Upper lobe of right lung (tissue), 1 donor: ENCODE data around the gene NFIC. TPM values are rescaled to one million over a fixed set of nuclear protein-coding genes. Genes with fewer than 3 reads are reported as not detected.

Source experiments
- ATAC-seq: fragments of 200-7000 bp; cut with Tn5 transposase; one replicate; pipeline ENCODE4 v1.9.1; 2020; ENCODE audit warnings: mild to moderate bottlenecking, moderate library complexity
- DNase-seq: peaks from one replicate; pipeline ENCODE4 v3.0.0-alpha.2; 2020
- H3K27ac ChIP-seq: fragments of 200-600 bp; one replicate; pipeline ENCODE4 v1.8.0; 2022
- H3K27me3 ChIP-seq: fragments of 200-600 bp; one replicate; pipeline ENCODE4 v1.8.0; 2022; ENCODE audit warnings: mild to moderate bottlenecking
- H3K36me3 ChIP-seq: fragments of 200-600 bp; one replicate; pipeline ENCODE4 v1.8.0; 2022
- H3K4me1 ChIP-seq: fragments of 200-600 bp; one replicate; pipeline ENCODE4 v1.8.0; 2022
- H3K4me3 ChIP-seq: fragments of 200-600 bp; one replicate; pipeline ENCODE4 v1.8.0; 2022; ENCODE audit warnings: mild to moderate bottlenecking
- H3K9me3 ChIP-seq: fragments of 200-600 bp; one replicate; pipeline ENCODE4 v1.8.0; 2022
- intact Hi-C: fragments of 100-400 bp; cut with DNase I; formaldehyde crosslinking; loops from one replicate; pipeline ENCODE4 v1.11.0; 2022
- total RNA-seq: library from RNA; stranded (reverse); fragmentation: NEBNext Ultra II Directional; extraction: Animal tissue kit (Norgen Biotek cat#: 25700); gene quantifications from one replicate; pipeline ENCODE4 v1.2.1, GENCODE V29; 2021
- TF ChIP-seq, protein P1 (sequence below): fragments of 200-600 bp; IDR thresholded peaks from one replicate; pipeline ENCODE4 v1.8.0; 2022; ENCODE audit warnings: antibody characterized with exemption
- donor health status: DM: no; HTN: yes; CAD: no; lungs with severe emphysema.

NFIC gene
- total RNA-seq, 1 donor from 2014 or later, result 150 TPM

DNA sequence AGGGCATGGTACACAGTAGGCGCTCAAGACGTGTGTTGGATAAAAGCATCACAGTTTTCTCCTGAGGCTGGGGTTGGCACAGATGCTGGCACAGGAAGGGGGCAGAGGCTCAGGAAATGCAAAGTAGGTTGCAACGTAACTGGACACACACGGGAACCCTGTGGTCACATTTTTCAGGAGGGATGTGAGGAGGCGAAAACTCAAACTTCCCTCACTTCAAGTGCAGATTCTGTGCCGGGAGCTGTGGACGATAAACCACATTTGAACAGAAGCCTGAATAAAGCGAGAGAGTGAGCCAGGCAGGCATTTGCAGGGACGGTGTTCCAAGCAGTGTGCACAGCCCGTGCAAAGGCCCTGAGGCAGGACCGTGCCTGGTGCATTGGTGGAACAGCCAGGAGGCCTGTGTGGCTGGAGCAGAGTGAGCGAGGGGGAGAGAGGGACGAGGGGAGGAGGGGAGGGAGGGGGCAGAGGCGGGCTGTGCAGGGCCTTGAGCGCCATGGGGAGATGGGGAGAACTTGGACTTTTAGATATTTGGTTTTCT lies 40.3 kb downstream of the NFIC start:
- no peaks in the 10 kb centered on the region for H3K9me3 ChIP-seq
- intact Hi-C loops, result no loop called here
- H3K4me1 ChIP-seq, result peaks cover 21% of the 10 kb centered on the region
- H3K27ac ChIP-seq, result no peak overlapping the region
- no peak for DNase-seq
- no peak for ATAC-seq
- H3K36me3 ChIP-seq, result no peaks in the 10 kb centered on the region
- TF ChIP-seq, protein P1, sequence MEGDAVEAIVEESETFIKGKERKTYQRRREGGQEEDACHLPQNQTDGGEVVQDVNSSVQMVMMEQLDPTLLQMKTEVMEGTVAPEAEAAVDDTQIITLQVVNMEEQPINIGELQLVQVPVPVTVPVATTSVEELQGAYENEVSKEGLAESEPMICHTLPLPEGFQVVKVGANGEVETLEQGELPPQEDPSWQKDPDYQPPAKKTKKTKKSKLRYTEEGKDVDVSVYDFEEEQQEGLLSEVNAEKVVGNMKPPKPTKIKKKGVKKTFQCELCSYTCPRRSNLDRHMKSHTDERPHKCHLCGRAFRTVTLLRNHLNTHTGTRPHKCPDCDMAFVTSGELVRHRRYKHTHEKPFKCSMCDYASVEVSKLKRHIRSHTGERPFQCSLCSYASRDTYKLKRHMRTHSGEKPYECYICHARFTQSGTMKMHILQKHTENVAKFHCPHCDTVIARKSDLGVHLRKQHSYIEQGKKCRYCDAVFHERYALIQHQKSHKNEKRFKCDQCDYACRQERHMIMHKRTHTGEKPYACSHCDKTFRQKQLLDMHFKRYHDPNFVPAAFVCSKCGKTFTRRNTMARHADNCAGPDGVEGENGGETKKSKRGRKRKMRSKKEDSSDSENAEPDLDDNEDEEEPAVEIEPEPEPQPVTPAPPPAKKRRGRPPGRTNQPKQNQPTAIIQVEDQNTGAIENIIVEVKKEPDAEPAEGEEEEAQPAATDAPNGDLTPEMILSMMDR, result no peak
- no peaks in the 10 kb centered on the region for H3K27me3 ChIP-seq
- H3K4me3 ChIP-seq, result no peak overlapping the region

DNA sequence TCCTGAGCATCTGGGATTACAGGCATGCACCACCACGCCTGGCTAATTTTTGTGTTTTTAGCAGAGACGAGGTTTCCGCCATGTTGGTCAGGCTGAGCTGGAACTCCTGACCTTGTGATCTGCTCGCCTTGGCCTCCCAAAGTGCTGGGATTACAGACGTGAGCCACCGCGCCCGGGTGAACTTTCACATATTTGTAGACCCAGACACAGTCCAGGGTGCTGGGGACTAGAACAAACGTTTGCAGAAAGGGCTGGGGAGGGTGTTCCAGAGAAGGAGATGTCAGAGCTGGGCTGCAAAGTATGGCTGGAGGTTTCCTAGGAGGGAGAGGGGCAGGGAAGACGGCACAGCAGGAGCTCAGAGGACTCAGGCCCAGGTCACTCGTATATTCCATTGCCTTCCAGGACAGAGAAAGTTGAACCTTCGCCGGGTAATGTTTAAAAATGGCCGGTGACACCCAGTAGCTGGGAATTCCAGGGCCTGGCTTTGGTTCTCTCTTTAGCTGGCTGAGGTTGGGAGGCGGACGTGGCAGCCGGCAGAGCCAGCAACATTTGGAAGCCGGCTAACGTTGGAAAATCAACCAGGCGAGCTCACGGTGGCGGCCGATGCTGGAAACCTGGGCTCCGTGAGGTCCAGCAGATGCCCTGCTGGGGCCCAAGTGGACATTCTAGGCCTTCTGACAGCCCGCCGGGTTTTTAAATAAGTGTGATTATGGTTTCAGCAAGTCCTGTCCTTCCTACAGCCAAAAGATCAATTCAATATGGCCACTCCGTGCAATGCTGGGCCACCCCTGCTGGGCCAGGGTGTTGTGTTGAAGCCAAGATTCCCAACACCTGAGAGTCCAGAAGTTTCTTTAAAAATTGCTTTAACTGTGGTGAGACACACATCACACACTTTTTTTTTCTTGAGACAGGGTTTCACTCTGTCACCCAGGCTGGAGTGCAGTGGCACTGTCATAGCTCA lies 41.5 kb downstream of the NFIC start:
- no peaks in the 10 kb centered on the region for H3K36me3 ChIP-seq
- no peak overlapping the region for H3K4me3 ChIP-seq
- DNase-seq (no peak), ATAC-seq (no peak)
- H3K27ac ChIP-seq, result peak overlapping the region; percentile 66
- intact Hi-C loops, result no loop called here
- no peaks in the 10 kb centered on the region for H3K9me3 ChIP-seq
- TF ChIP-seq, protein P1, result no peak
- H3K27me3 ChIP-seq, result no peaks in the 10 kb centered on the region
- peaks cover 20% of the 10 kb centered on the region for H3K4me1 ChIP-seq

DNA sequence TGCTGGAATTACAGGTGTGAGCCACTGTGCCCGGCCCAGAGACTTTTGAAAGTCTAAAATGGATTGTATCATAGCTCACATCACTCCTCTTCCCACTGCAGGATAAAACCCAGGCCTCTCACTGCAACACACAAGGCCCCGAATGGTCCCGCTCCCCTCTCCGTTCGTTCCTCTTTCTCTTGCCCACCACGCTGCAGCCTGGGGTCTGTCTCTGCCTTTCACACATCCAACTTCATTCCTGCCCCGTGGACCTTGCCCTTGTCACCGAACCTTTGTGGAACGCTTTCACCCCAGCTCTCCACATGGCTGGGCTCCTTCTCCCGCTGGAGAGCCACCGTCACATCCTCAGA lies 42.6 kb downstream of the NFIC start:
- intact Hi-C loops, result no loop called here
- Histone ChIP-seq H3K4me1 (peaks cover 11% of the 10 kb centered on the region), H3K9me3 (no peaks in the 10 kb centered on the region), H3K27me3 (no peaks in the 10 kb centered on the region), H3K36me3 (no peaks in the 10 kb centered on the region), H3K27ac (peak overlapping the region; percentile 66), H3K4me3 (no peak overlapping the region)
- TF ChIP-seq, protein P1, result no peak
- ATAC-seq (no peak), DNase-seq (no peak)

DNA sequence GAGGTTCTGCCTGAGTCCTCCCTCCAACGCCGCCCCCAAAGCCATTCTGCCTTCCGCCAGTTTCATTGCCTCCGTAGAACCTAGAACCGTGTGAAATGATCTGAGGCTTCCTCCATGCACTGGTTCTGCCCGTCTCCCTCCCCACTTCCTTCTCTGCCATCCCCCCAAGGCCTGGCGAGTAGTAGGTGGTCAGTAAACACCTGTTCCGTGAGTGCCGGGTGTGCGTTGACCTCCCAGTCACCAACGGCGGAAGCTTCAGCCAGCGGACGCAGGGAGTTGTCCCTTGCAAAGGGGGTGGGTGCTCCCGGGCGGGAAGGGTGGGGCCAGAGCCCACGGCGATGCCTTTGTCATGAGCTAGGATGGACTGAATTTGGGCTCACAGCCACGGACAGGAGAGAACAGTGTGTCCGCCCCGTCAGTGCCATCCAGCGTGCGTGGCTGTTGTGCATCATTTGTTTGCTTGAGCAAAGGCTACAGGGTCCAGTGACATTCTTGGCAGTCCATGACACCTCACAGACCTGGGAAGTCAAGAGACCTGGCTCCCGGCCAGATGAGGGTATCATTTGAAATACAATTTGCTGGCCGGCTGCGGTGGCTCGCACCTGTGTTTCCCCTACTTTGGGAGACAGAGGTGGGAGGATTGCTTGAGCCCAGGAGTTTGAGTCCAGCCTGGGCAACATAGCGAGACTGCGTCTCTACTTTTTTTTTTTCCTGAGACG lies 43.1 kb downstream of the NFIC start:
- H3K4me1 ChIP-seq, result peaks cover 9% of the 10 kb centered on the region
- peak overlapping the region; percentile 66 for H3K27ac ChIP-seq
- intact Hi-C loops, result no loop called here
- H3K9me3 ChIP-seq, result no peaks in the 10 kb centered on the region
- no peak overlapping the region for H3K4me3 ChIP-seq
- DNase-seq (no peak), ATAC-seq (peak; percentile 32)
- H3K36me3 ChIP-seq, result no peaks in the 10 kb centered on the region
- no peaks in the 10 kb centered on the region for H3K27me3 ChIP-seq
- TF ChIP-seq, protein P1, result no peak

DNA sequence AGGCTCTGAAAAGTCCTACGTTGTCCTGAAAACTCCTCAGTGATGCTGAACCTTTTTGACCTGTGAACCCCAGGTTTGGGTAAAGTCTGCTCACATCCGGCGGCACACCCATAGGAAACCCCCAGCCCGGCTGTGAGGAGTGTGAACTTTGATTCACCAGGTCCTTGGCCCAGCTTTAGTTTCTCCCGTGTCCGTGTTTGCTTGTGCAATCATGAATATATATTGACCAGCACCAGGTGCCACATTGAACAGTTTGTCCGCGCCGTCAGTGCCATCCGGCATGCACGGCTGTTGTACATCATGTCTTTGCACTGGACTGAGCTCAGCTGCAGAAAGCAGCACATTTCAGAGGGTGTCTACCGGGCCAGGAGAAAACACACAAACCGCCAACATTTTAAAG lies 45.3 kb downstream of the NFIC start:
- TF ChIP-seq, protein P1, result no peak
- no peak overlapping the region for H3K4me3 ChIP-seq
- no peak for ATAC-seq
- H3K36me3 ChIP-seq, result no peaks in the 10 kb centered on the region
- no peak overlapping the region for H3K27ac ChIP-seq
- DNase-seq, result no peak
- intact Hi-C loops, result no loop called here
- no peaks in the 10 kb centered on the region for H3K9me3 ChIP-seq
- H3K27me3 ChIP-seq, result no peaks in the 10 kb centered on the region
- H3K4me1 ChIP-seq, result peaks cover 9% of the 10 kb centered on the region
